ENCODE data around the gene WWOX.

DNA sequence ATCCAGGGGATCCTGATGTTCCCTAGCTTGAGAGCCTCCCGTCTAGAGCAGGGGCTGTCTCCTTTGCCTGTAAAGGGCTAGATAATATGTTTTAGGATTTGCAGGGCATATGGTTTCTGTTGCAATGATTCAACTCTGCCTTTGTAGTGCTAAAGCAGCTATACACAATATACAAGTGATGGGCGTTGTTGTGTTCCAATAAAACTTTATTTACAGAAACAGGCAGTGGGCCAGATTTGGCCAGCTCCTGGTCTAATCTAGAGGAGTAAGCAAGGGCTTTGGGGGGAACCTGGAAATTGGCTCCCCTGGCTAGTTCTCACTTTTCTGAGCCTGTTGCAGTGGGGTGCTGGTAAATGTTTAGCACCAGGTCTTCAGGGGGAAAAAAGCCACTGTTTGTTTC is 13.8 kb downstream of the WWOX start:
- TF ChIP-seq, protein P1, sequence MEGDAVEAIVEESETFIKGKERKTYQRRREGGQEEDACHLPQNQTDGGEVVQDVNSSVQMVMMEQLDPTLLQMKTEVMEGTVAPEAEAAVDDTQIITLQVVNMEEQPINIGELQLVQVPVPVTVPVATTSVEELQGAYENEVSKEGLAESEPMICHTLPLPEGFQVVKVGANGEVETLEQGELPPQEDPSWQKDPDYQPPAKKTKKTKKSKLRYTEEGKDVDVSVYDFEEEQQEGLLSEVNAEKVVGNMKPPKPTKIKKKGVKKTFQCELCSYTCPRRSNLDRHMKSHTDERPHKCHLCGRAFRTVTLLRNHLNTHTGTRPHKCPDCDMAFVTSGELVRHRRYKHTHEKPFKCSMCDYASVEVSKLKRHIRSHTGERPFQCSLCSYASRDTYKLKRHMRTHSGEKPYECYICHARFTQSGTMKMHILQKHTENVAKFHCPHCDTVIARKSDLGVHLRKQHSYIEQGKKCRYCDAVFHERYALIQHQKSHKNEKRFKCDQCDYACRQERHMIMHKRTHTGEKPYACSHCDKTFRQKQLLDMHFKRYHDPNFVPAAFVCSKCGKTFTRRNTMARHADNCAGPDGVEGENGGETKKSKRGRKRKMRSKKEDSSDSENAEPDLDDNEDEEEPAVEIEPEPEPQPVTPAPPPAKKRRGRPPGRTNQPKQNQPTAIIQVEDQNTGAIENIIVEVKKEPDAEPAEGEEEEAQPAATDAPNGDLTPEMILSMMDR (IDR thresholded peaks at IDR 0.05 in 8 of 11, conservative IDR thresholded peaks at IDR 0.05 in 3 of 11), result no peak
- no peak for TF ChIP-seq POLR2A (IDR thresholded peaks at IDR 0.05)
